Osteoblast (primary cell): ENCODE data around the gene ZNF169. TPM values are rescaled to one million over a fixed set of nuclear protein-coding genes. Genes with fewer than 3 reads are reported as not detected.
A peak's percentile ranks its signal among the peaks of the same experiment; 100 is the strongest.
"Not testable (repeated sequence)": the region's sequence is repeated elsewhere in the genome, so short reads cannot be mapped to it uniquely, and the experiment has no call there.

Source experiments
- DNase-seq: peaks from one replicate; pipeline ENCODE4 v3.0.0; 2011; ENCODE audit warnings: low spot score, mixed read lengths; ENCODE audit not compliant: insufficient read length; ENCODE audit errors: missing footprints
- H2AFZ ChIP-seq: 2 replicates; pipeline ENCODE4 v1.6.0; 2011; ENCODE audit warnings: mild to moderate bottlenecking, low read length
- H3K27ac ChIP-seq: 2 replicates; pipeline ENCODE4 v1.5.1; 2011; ENCODE audit warnings: mild to moderate bottlenecking, low read depth, low read length, moderate library complexity
- H3K27me3 ChIP-seq: 2 replicates; pipeline ENCODE4 v1.6.0; 2012; ENCODE audit warnings: mild to moderate bottlenecking, control low read depth, inconsistent platforms, low read length, moderate library complexity; ENCODE audit not compliant: insufficient read depth
- H3K36me3 ChIP-seq: 2 replicates; pipeline ENCODE4 v1.5.1; 2011; ENCODE audit warnings: mild to moderate bottlenecking, low read length, control low read depth, moderate library complexity; ENCODE audit not compliant: insufficient read depth
- H3K4me1 ChIP-seq: 2 replicates; pipeline ENCODE4 v1.5.1; 2011; ENCODE audit warnings: mild to moderate bottlenecking, low read length, control low read depth, moderate library complexity; ENCODE audit not compliant: insufficient read depth
- H3K4me2 ChIP-seq: 2 replicates; pipeline ENCODE4 v1.6.0; 2011; ENCODE audit warnings: mild to moderate bottlenecking, low read length; ENCODE audit not compliant: insufficient read depth
- H3K4me3 ChIP-seq: fragments of 200-600 bp; sonication (generic); 3 replicates; pipeline ENCODE4 v1.5.1; 2012; ENCODE audit warnings: mild to moderate bottlenecking, low read length, inconsistent platforms; ENCODE audit not compliant: insufficient read depth
- H3K79me2 ChIP-seq: 2 replicates; pipeline ENCODE4 v1.6.0; 2012; ENCODE audit warnings: mild to moderate bottlenecking, low read length, control low read depth, inconsistent platforms; ENCODE audit not compliant: insufficient read depth
- H3K9me3 ChIP-seq: 2 replicates; pipeline ENCODE4 v1.5.1; 2011; ENCODE audit warnings: low read depth, low read length, control low read depth
- H4K20me1 ChIP-seq: 2 replicates; pipeline ENCODE4 v1.6.0; 2012; ENCODE audit warnings: mild to moderate bottlenecking, low read length, control low read depth; ENCODE audit not compliant: insufficient read depth
- CTCF ChIP-seq: IDR thresholded peaks from 2 replicates; pipeline ENCODE4 v1.5.1; 2011; ENCODE audit warnings: mild to moderate bottlenecking, low read depth, low read length, moderate library complexity; ENCODE audit errors: extremely low read depth
- total RNA-seq: library from RNA; depleted of rRNA; stranded (reverse); fragments of >200 nt; gene quantifications from 2 replicates; pipeline ENCODE4 v1.2.3, GENCODE V29; 2012

The ZNF169 gene
- total RNA-seq, 1 donor, result 4.0 TPM

DNA sequence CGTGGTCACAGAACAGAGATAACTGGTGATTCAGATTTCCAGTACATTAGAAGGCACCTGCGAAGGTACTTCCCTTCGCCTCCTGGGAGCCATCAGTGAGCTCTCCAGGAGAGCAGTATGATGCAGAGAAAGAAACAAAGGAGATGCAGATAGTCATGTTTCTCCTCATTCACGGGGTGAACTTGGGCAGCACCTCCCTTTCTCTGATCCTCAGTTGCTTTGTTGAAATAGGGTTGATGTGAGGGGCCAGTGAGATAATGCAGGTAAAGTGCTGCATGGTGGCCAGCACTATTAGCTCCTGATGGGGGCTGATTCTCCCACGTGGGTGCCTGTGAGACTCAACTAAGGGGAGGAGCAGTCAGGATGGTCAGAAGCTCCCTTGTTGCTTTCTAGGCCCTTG is 46.6 kb upstream of the ZNF169 start:
- peak; percentile 35 for DNase-seq
- no peak overlapping the region for H3K4me3 ChIP-seq
- H3K27me3 ChIP-seq, result no peaks in the 10 kb centered on the region
- no peaks in the 10 kb centered on the region for H3K36me3 ChIP-seq
- no peaks in the 10 kb centered on the region for H3K9me3 ChIP-seq
- H2AFZ ChIP-seq, result no peak overlapping the region
- TF ChIP-seq CTCF, result no peak
- no peaks in the 10 kb centered on the region for H3K4me1 ChIP-seq
- H3K27ac ChIP-seq, result no peak overlapping the region
- no peak overlapping the region for H3K4me2 ChIP-seq
- H4K20me1 ChIP-seq, result no peaks in the 10 kb centered on the region
- no peaks in the 10 kb centered on the region for H3K79me2 ChIP-seq

GRCh38 chr9:94213511-94214124 is 45.5 kb upstream of the ZNF169 start:
- H3K4me1 ChIP-seq, result no peaks in the 10 kb centered on the region
- H3K27ac ChIP-seq, result no peak overlapping the region
- H3K4me2 ChIP-seq, result no peak overlapping the region
- no peak overlapping the region for H3K4me3 ChIP-seq
- no peaks in the 10 kb centered on the region for H3K27me3 ChIP-seq
- peak; percentile 92 for DNase-seq
- H3K36me3 ChIP-seq, result no peaks in the 10 kb centered on the region
- H3K9me3 ChIP-seq, result no peaks in the 10 kb centered on the region
- H3K79me2 ChIP-seq, result no peaks in the 10 kb centered on the region
- peak; percentile 82 for TF ChIP-seq CTCF
- H2AFZ ChIP-seq, result peak overlapping the region; percentile 1
- no peaks in the 10 kb centered on the region for H4K20me1 ChIP-seq

DNA sequence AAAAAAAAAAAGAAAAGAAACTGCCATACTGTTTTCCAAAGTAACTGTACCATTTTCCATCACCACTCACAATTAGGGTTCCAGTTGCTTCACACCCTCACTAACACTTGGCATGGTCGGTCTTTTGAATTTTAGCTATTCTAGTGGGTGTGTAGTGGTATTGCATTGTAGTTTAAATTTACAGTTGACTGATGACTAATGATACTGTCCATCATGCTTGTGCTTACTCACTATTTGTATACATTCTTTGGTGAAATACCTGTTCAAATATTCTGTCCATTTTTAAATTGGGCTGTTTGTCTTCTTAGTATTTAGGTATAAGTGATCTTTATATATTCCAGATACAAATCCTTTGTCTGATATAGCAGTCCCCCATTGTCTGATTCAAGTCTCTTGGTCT is 36.2 kb upstream of the ZNF169 start:
- no peak for TF ChIP-seq CTCF
- H4K20me1 ChIP-seq, result no peaks in the 10 kb centered on the region
- no peak overlapping the region for H3K4me2 ChIP-seq
- H3K4me1 ChIP-seq, result no peaks in the 10 kb centered on the region
- H3K79me2 ChIP-seq, result no peaks in the 10 kb centered on the region
- no peak overlapping the region for H3K4me3 ChIP-seq
- H3K27me3 ChIP-seq, result no peaks in the 10 kb centered on the region
- no peak overlapping the region for H2AFZ ChIP-seq
- no peaks in the 10 kb centered on the region for H3K36me3 ChIP-seq
- no peaks in the 10 kb centered on the region for H3K9me3 ChIP-seq
- DNase-seq, result no peak
- H3K27ac ChIP-seq, result no peak overlapping the region

GRCh38 chr9:94225413-94225812 is 33.7 kb upstream of the ZNF169 start:
- not testable (repeated sequence) for H3K4me3 ChIP-seq, H4K20me1 ChIP-seq, H3K9me3 ChIP-seq, H3K4me1 ChIP-seq, H3K27me3 ChIP-seq, H3K27ac ChIP-seq, H3K79me2 ChIP-seq, H2AFZ ChIP-seq, H3K4me2 ChIP-seq, DNase-seq, H3K36me3 ChIP-seq
